Astrocyte (in vitro differentiated cells and primary cell): Measurements from ENCODE around the gene RGS14. TPM values are rescaled to one million over a fixed set of nuclear protein-coding genes. Genes with fewer than 3 reads are reported as not detected.

Experiments
- DNase-seq: peaks from one replicate; pipeline ENCODE4 v3.0.0-alpha.2; 2010; ENCODE audit warnings: low read depth
- FAIRE-seq: peaks from 2 replicates; lab custom pipeline; 2011; peaks lifted over from hg19 to GRCh38; lab: Jason Lieb, UNC
- H2AFZ ChIP-seq: 2 replicates; pipeline ENCODE4 v1.6.0; 2012; ENCODE audit warnings: low read depth, low read length, inconsistent platforms
- H3K27ac ChIP-seq: 2 replicates; pipeline ENCODE4 v1.5.1; 2011; ENCODE audit warnings: low read depth, low read length, inconsistent platforms
- H3K27me3 ChIP-seq: 2 replicates; pipeline ENCODE4 v1.6.0; 2011; ENCODE audit warnings: low read length, inconsistent platforms; ENCODE audit not compliant: insufficient read depth
- H3K36me3 ChIP-seq: 2 replicates; pipeline ENCODE4 v1.5.1; 2011; ENCODE audit warnings: low read length, inconsistent platforms; ENCODE audit not compliant: insufficient read depth
- H3K4me1 ChIP-seq: 2 replicates; pipeline ENCODE4 v1.5.1; 2011; ENCODE audit warnings: low read length, inconsistent platforms; ENCODE audit not compliant: insufficient read depth
- H3K4me2 ChIP-seq: 2 replicates; pipeline ENCODE4 v1.6.0; 2012; ENCODE audit warnings: low read length, inconsistent platforms
- H3K4me3 ChIP-seq: 2 replicates; pipeline ENCODE4 v1.5.1; 2011; ENCODE audit warnings: low read depth, mild to moderate bottlenecking, low read length, inconsistent platforms; ENCODE audit not compliant: insufficient read depth
- H3K79me2 ChIP-seq: 2 replicates; pipeline ENCODE4 v1.6.0; 2012; ENCODE audit warnings: mild to moderate bottlenecking, low read length, inconsistent platforms; ENCODE audit not compliant: insufficient read depth
- H3K9ac ChIP-seq: 2 replicates; pipeline ENCODE4 v1.6.0; 2012; ENCODE audit warnings: mild to moderate bottlenecking, low read length, inconsistent platforms
- H3K9me3 ChIP-seq: 2 replicates; pipeline ENCODE4 v1.5.1; 2012; ENCODE audit warnings: low read depth, mild to moderate bottlenecking, low read length, inconsistent platforms; ENCODE audit not compliant: insufficient read depth
- H4K20me1 ChIP-seq: 2 replicates; pipeline ENCODE4 v1.6.0; 2012; ENCODE audit warnings: low read length, inconsistent platforms; ENCODE audit not compliant: insufficient read depth
- H3K27ac Mint-ChIP-seq: one replicate; pipeline ENCODE4 v1.8.0; 2021; ENCODE audit warnings: mild to moderate bottlenecking, mixed read lengths; ENCODE audit not compliant: unreplicated experiment
- H3K27me3 Mint-ChIP-seq: one replicate; pipeline ENCODE4 v1.8.0; 2021; ENCODE audit warnings: low read depth, mixed read lengths; ENCODE audit not compliant: unreplicated experiment
- H3K36me3 Mint-ChIP-seq: one replicate; pipeline ENCODE4 v1.8.0; 2021; ENCODE audit warnings: low read depth, mixed read lengths; ENCODE audit not compliant: unreplicated experiment
- H3K4me1 Mint-ChIP-seq: one replicate; pipeline ENCODE4 v1.8.0; 2021; ENCODE audit warnings: low read depth, mixed read lengths; ENCODE audit not compliant: unreplicated experiment
- H3K4me3 Mint-ChIP-seq: one replicate; pipeline ENCODE4 v1.8.0; 2021; ENCODE audit warnings: mild to moderate bottlenecking, moderate library complexity, mixed read lengths; ENCODE audit not compliant: unreplicated experiment
- H3K9me3 Mint-ChIP-seq: one replicate; pipeline ENCODE4 v1.8.0; 2021; ENCODE audit warnings: mild to moderate bottlenecking, mixed read lengths; ENCODE audit not compliant: unreplicated experiment
- CTCF ChIP-seq: IDR thresholded peaks from 2 replicates; pipeline ENCODE4 v1.5.1; 2011; ENCODE audit warnings: low read depth, mild to moderate bottlenecking, inconsistent platforms, low read length, moderate library complexity; ENCODE audit not compliant: insufficient read depth
- EZH2 ChIP-seq: IDR thresholded peaks from 2 replicates; pipeline ENCODE4 v1.6.1; 2012; ENCODE audit warnings: mild to moderate bottlenecking, low read length, inconsistent platforms; ENCODE audit not compliant: insufficient read depth
- total RNA-seq: library from RNA; stranded (reverse); gene quantifications from 2 replicates; pipeline ENCODE4 v1.2.1, GENCODE V29; 2021

Gene RGS14
- total RNA-seq, 1 donor from 2014 or later, result 7.8 TPM

GRCh38 chr5:177315411-177315810 lies 42.3 kb upstream of the RGS14 start:
- Histone ChIP-seq H2AFZ (no peak overlapping the region), H3K27me3 (no peaks in the 10 kb centered on the region), H3K4me1 (peaks cover 13% of the 10 kb centered on the region), H3K4me3 (no peak overlapping the region), H3K9me3 (no peaks in the 10 kb centered on the region), H3K36me3 (no peaks in the 10 kb centered on the region), H4K20me1 (peaks cover 30% of the 10 kb centered on the region), H3K27ac (no peak overlapping the region), H3K9ac (no peak overlapping the region), H3K79me2 (peaks cover 7% of the 10 kb centered on the region), H3K4me2 (no peak overlapping the region)
- H3K27ac Mint-ChIP-seq, result no peak overlapping the region
- no peak overlapping the region for H3K4me3 Mint-ChIP-seq
- FAIRE-seq (no peak), DNase-seq (no peak)
- peaks cover 4% of the 10 kb centered on the region for H3K4me1 Mint-ChIP-seq
- H3K36me3 Mint-ChIP-seq, result peaks cover 9% of the 10 kb centered on the region
- no peaks in the 10 kb centered on the region for H3K27me3 Mint-ChIP-seq
- H3K9me3 Mint-ChIP-seq, result no peaks in the 10 kb centered on the region
- TF ChIP-seq EZH2, result no peak
- no peak for TF ChIP-seq CTCF

GRCh38 chr5:177316005-177316404 lies 41.7 kb upstream of the RGS14 start:
- peaks cover 9% of the 10 kb centered on the region for H3K36me3 Mint-ChIP-seq
- peaks cover 7% of the 10 kb centered on the region for H3K4me1 ChIP-seq
- H3K4me1 Mint-ChIP-seq, result peaks cover under 1% of the 10 kb centered on the region
- H3K79me2 ChIP-seq, result peaks cover under 1% of the 10 kb centered on the region
- H3K27ac ChIP-seq, result no peak overlapping the region
- no peak overlapping the region for H3K9ac ChIP-seq
- no peak overlapping the region for H3K4me2 ChIP-seq
- H3K27ac Mint-ChIP-seq, result no peak overlapping the region
- H3K4me3 ChIP-seq, result no peak overlapping the region
- no peaks in the 10 kb centered on the region for H3K9me3 ChIP-seq
- H4K20me1 ChIP-seq, result peaks cover 27% of the 10 kb centered on the region
- H2AFZ ChIP-seq, result no peak overlapping the region
- H3K27me3 Mint-ChIP-seq, result no peaks in the 10 kb centered on the region
- peaks cover 2% of the 10 kb centered on the region for H3K36me3 ChIP-seq
- H3K27me3 ChIP-seq, result no peaks in the 10 kb centered on the region
- no peak for TF ChIP-seq CTCF
- no peak for TF ChIP-seq EZH2
- FAIRE-seq (no peak), DNase-seq (no peak)
- no peaks in the 10 kb centered on the region for H3K9me3 Mint-ChIP-seq
- H3K4me3 Mint-ChIP-seq, result no peak overlapping the region

GRCh38 chr5:177317959-177318377 lies 39.8 kb upstream of the RGS14 start:
- no peaks in the 10 kb centered on the region for H3K27me3 Mint-ChIP-seq
- peaks cover 3% of the 10 kb centered on the region for H3K4me1 Mint-ChIP-seq
- H4K20me1 ChIP-seq, result peaks cover 31% of the 10 kb centered on the region
- H3K4me2 ChIP-seq, result no peak overlapping the region
- FAIRE-seq, result no peak
- TF ChIP-seq EZH2, result no peak
- TF ChIP-seq CTCF, result peak; percentile 98
- H3K27ac ChIP-seq, result no peak overlapping the region
- peaks cover 2% of the 10 kb centered on the region for H3K36me3 ChIP-seq
- no peaks in the 10 kb centered on the region for H3K9me3 Mint-ChIP-seq
- H2AFZ ChIP-seq, result no peak overlapping the region
- no peaks in the 10 kb centered on the region for H3K27me3 ChIP-seq
- H3K4me3 ChIP-seq, result no peak overlapping the region
- peak; percentile 51 for DNase-seq
- H3K27ac Mint-ChIP-seq, result no peak overlapping the region
- no peaks in the 10 kb centered on the region for H3K4me1 ChIP-seq
- no peak overlapping the region for H3K4me3 Mint-ChIP-seq
- no peak overlapping the region for H3K9ac ChIP-seq
- H3K36me3 Mint-ChIP-seq, result peaks cover 9% of the 10 kb centered on the region
- H3K79me2 ChIP-seq, result no peaks in the 10 kb centered on the region
- H3K9me3 ChIP-seq, result no peaks in the 10 kb centered on the region
